Stimulated activated CD8-positive, alpha-beta memory T cell treated with anti-CD3 and anti-CD28 coated beads, Interleukin-2, amount 100 ng/mL, for 1 hour (primary cell): Measurements from ENCODE around the gene CCDC127.

Source experiments
- DNase-seq, 2 donors: peaks; one replicate each; pipeline ENCODE4 v3.0.0-alpha.2; 2020; ENCODE audit warnings: low read depth in 2 of 2

Gene CCDC127

GRCh38 chr5:158807-159447 is 59.0 kb downstream of the CCDC127 start:
- no peak for DNase-seq

GRCh38 chr5:157801-158200 is 60.2 kb downstream of the CCDC127 start:
- DNase-seq: no peak

- no peak for DNase-seq
Measured at GRCh38 chr5:157126-157715, 60.7 kb downstream of the CCDC127 start.

GRCh38 chr5:156411-157072 is 61.4 kb downstream of the CCDC127 start:
- DNase-seq: no peak

- DNase-seq: no peak
Measured at GRCh38 chr5:155651-156410, 62.1 kb downstream of the CCDC127 start.

GRCh38 chr5:154826-155225 is 63.1 kb downstream of the CCDC127 start:
- DNase-seq: no peak

GRCh38 chr5:154236-154635 is 63.7 kb downstream of the CCDC127 start:
- no peak for DNase-seq

GRCh38 chr5:153256-153655 is 64.7 kb downstream of the CCDC127 start:
- DNase-seq: no peak

- no peak for DNase-seq
Measured at GRCh38 chr5:152077-152476, 65.9 kb downstream of the CCDC127 start.

- DNase-seq: no peak
Measured at GRCh38 chr5:150746-151145, 67.2 kb downstream of the CCDC127 start.

GRCh38 chr5:149745-150485 is 68.0 kb downstream of the CCDC127 start:
- no peak for DNase-seq

GRCh38 chr5:147751-148150 is 70.2 kb downstream of the CCDC127 start:
- no peak for DNase-seq
